GM12878 (cell line): ENCODE data around the gene MTA3. TPM values are rescaled to one million over a fixed set of nuclear protein-coding genes. Genes with fewer than 3 reads are reported as not detected.

ENCODE experiments used
- ATAC-seq: fragments of 200-7000 bp; cut with Tn5 transposase; 3 replicates; pipeline ENCODE4 v1.9.1; 2020; ENCODE audit warnings: mild to moderate bottlenecking, moderate library complexity
- BruUV-seq: library from RNA; stranded (reverse); fragments of 400-500 nt; replicated peaks from 2 replicates; lab custom pipeline; 2021; lab: Mats Ljungman, UMichigan
- CTCF ChIA-PET: fragments of 300-600 bp; sonication (Branson Sonifier 250); formaldehyde crosslinking; extraction: SDS; loops from one replicate; lab custom pipeline; 2021; ENCODE audit warnings: inconsistent platforms; lab: Yijun Ruan, JAX
- POLR2A ChIA-PET: fragments of 350-600 bp; formaldehyde crosslinking; extraction: SDS; loops from one replicate; lab custom pipeline; 2021; ENCODE audit warnings: inconsistent platforms; lab: Charles Lee
- RAD21 ChIA-PET: fragments of 300-600 bp; sonication (Branson Sonifier 250); formaldehyde crosslinking; loops from one replicate; lab custom pipeline; 2023; ENCODE audit warnings: antibody characterized with exemption; ENCODE audit not compliant: unreplicated experiment; lab: Charles Lee
- SMC1A ChIA-PET: fragments of 300-600 bp; sonication (Branson Sonifier 250); formaldehyde crosslinking; loops from one replicate; lab custom pipeline; 2023; ENCODE audit not compliant: unreplicated experiment, uncharacterized antibody; lab: Charles Lee
- DNase-seq: peaks from one replicate; pipeline ENCODE4 v3.0.0-alpha.2; 2011; ENCODE audit warnings: low read depth, low spot score
- FAIRE-seq: peaks from 3 replicates; lab custom pipeline; 2011; peaks lifted over from hg19 to GRCh38; lab: Jason Lieb, UNC
- H2AFZ ChIP-seq: 2 replicates; pipeline ENCODE4 v1.6.0; 2011; ENCODE audit warnings: low read depth, low read length, control low read depth; ENCODE audit not compliant: control insufficient read depth
- H3K27ac ChIP-seq: 2 replicates; pipeline ENCODE4 v1.5.1; 2011; ENCODE audit warnings: control low read depth; ENCODE audit not compliant: control insufficient read depth, insufficient read depth
- H3K27me3 ChIP-seq, 2 experiments: replicated peaks in 1 of 2; 2 replicates each; pipeline versions ENCODE4 v1.6.0 to v1.6.1; 2011; ENCODE audit warnings: low read length in 1 of 2; ENCODE audit not compliant: control insufficient read depth in 2 of 2, insufficient read depth in 2 of 2
- H3K36me3 ChIP-seq, 2 experiments: 2 replicates each; pipeline ENCODE4 v1.5.1; 2011; ENCODE audit warnings: low read length in 1 of 2; ENCODE audit not compliant: control insufficient read depth in 2 of 2, insufficient read depth in 2 of 2
- H3K4me1 ChIP-seq: 2 replicates; pipeline ENCODE4 v1.6.1; 2011; ENCODE audit warnings: mild to moderate bottlenecking, low read length, moderate library complexity, mixed read lengths; ENCODE audit not compliant: control insufficient read depth, insufficient read depth
- H3K4me2 ChIP-seq: 2 replicates; pipeline ENCODE4 v1.6.0; 2011; ENCODE audit warnings: control low read depth; ENCODE audit not compliant: control insufficient read depth, insufficient read depth
- H3K4me3 ChIP-seq: fragments of 200-600 bp; sonication (generic); 2 replicates; pipeline ENCODE4 v1.5.1; 2016
- H3K79me2 ChIP-seq: 2 replicates; pipeline ENCODE4 v1.6.0; 2011; ENCODE audit warnings: low read length; ENCODE audit not compliant: control insufficient read depth, insufficient read depth
- H3K9ac ChIP-seq: 2 replicates; pipeline ENCODE4 v1.8.0; 2011; ENCODE audit warnings: low read length, control low read depth, mixed read lengths; ENCODE audit not compliant: control insufficient read depth, insufficient read depth
- H3K9me3 ChIP-seq: replicated peaks from 3 replicates; pipeline ENCODE4 v1.5.1; 2011; ENCODE audit warnings: mild to moderate bottlenecking, low read length; ENCODE audit not compliant: control insufficient read depth, insufficient read depth
- H4K20me1 ChIP-seq: 2 replicates; pipeline ENCODE4 v1.6.0; 2011; ENCODE audit not compliant: control insufficient read depth, insufficient read depth
- ASH2L ChIP-seq: fragments of 300-600, 200-600 bp; sonication (generic); IDR thresholded peaks from 2 replicates; pipeline ENCODE4 v1.6.1; 2017; ENCODE audit warnings: low read depth, mild to moderate bottlenecking, borderline replicate concordance
- DPF2 ChIP-seq: fragments of 450-650 bp; IDR thresholded peaks from 2 replicates; pipeline ENCODE4 v1.6.1; 2017; ENCODE audit warnings: mild to moderate bottlenecking
- PBX3 ChIP-seq: IDR thresholded peaks from 2 replicates; pipeline ENCODE4 v1.6.1; 2011; ENCODE audit warnings: mild to moderate bottlenecking, low read depth, low read length, moderate library complexity; ENCODE audit not compliant: insufficient replicate concordance
- SUZ12 ChIP-seq: fragments of 200-600 bp; sonication (generic); IDR thresholded peaks from one replicate; pipeline ENCODE4 v1.6.1; 2018; ENCODE audit warnings: antibody characterized with exemption, mild to moderate bottlenecking; ENCODE audit not compliant: unreplicated experiment
- WGBS: methylation state at CpG from one replicate; pipeline ENCODE4 v1.1.6; 2016; ENCODE audit warnings: low lambda C conversion rate; ENCODE audit not compliant: insufficient replicate concordance, insufficient coverage; ENCODE audit errors: missing lambda C conversion rate; 5-methylcytosine and 5-hydroxymethylcytosine counted together
- in situ Hi-C: fragments of 300-500 bp; cut with MboI; formaldehyde crosslinking; loops from 9 replicates; pipeline ENCODE4 v1.14.3; 2018; ENCODE audit warnings: mixed read lengths
- intact Hi-C: fragments of 100-400 bp; cut with micrococcal nuclease; formaldehyde crosslinking; loops from one replicate; pipeline ENCODE4 v1.14.2; 2022; ENCODE audit not compliant: unreplicated experiment
- polyA plus RNA-seq, 11 experiments: library from polyadenylated mRNA; depleted of rRNA in 4 of 11; unstranded in 6 of 11; stranded (reverse) in 5 of 11; fragments of >200 nt; fragmentation: Nextera tagmentation in 4 of 11; fragmentation: Illumina TruSeq in 1 of 11; extraction: Ambion mirVana in 4 of 11; extraction: Trizol in 1 of 11; gene quantifications; 1 replicate in 1 of 11; 2 replicates in 10 of 11; pipeline versions ENCODE4 v1.2.1 to v1.2.3, GENCODE V29; 2011 to 2016; ENCODE audit warnings: inconsistent platforms in 2 of 11, missing spikeins in 2 of 11, low read depth in 1 of 11
- total RNA-seq, 4 experiments: library from RNA; depleted of rRNA in 3 of 4; stranded (reverse); fragments of >200 nt in 3 of 4; fragmentation: Illumina TruSeq in 1 of 4; extraction: Trizol in 1 of 4; gene quantifications; 2 replicates each; pipeline versions ENCODE4 v1.2.1 to v1.2.3, GENCODE V29; 2013 to 2021

Gene MTA3
- total and polyA plus RNA-seq, 10 of the 15 experiments (the other 5 are each of a cell fraction or from before 2014, with no cell fraction given), result 17.6 to 45.5 (median 26.5) TPM

DNA sequence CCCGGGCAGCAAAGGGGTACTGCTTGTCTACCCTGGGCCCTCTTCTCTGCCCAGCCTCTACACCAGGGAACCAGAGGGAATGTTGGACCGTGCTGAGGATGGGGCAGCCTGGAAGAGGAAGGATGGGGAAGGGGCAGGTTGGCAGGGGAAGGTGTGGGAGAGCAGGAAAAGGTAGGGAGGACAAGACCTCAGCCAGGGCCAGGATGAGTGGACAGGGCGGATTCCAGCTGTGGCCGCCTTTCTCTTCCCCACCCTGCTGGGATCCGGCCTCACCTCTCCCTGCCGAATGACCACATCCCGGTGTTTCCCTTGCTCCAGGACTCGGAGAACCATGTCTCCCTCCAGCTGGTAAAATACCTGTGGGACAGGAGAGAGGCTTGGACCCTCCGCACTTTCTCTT, 215.1 kb downstream of the MTA3 start:
- Histone ChIP-seq H3K79me2 (no peaks in the 10 kb centered on the region), H3K27me3 (no peaks in the 10 kb centered on the region), H3K4me1 (peaks cover 7% of the 10 kb centered on the region), H3K9me3 (no peaks in the 10 kb centered on the region; the same call in 2 of the 3 replicates), H3K36me3 (no peaks in the 10 kb centered on the region), H3K9ac (no peak overlapping the region), H2AFZ (no peak overlapping the region), H3K27ac (no peak overlapping the region), H4K20me1 (no peaks in the 10 kb centered on the region), H3K4me2 (no peak overlapping the region), H3K4me3 (no peak overlapping the region)
- ATAC-seq, result no peak
- in situ Hi-C loops (no loop called here), intact Hi-C loops (no loop called here)
- POLR2A ChIA-PET, result no interaction called here
- no peak for DNase-seq
- BruUV-seq, result no TSS peak
- SMC1A ChIA-PET, result interaction anchor here (2.3 kb wide), 1 partner anchor 8 kb away, joined by 7 read pairs; no protein-coding TSS in a partner anchor
- TF ChIP-seq PBX3, result no peak
- RAD21 ChIA-PET, result no interaction called here
- FAIRE-seq, result no peak
- WGBS, result 83% methylated on average over 9 of the region's 9 CpGs
- CTCF ChIA-PET, result interaction anchor here (0.6 to 1.1 kb wide), 2 partner anchors 9 to 759 kb away, joined by 3 read pairs; no protein-coding TSS in a partner anchor

DNA sequence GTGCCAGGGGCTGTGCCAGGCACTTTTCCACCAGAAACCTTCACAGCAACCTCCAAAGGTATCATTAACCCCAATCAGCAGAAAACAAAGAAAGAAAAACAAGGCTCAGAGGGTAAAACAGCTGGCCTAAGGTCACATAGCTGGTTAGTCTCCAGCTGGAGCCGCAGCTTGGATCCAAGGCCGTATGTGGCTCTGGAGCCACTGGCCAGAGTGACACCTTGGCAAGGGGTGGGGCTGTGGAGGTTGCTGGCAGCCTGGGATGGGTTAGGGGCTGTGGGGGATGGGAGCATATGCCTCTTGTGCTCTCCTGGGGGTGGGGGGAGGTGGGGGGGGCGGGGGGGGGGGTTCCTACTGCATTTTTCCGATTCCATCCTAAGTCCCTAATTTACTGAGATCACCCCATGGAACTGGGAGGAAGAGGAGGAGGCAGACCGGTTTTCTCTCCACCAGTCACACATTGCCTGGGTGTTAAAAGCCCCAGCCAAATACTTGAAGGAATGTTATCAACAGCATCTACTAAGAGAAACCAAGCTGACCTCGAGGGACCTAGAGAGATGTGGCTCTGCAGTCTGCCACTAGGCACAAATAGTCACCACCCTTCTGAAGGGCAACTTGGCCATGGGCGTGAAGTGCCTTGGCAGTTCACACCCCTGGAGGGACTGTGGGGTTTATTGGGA, 215.9 kb downstream of the MTA3 start:
- H3K4me1 ChIP-seq, result peaks cover 7% of the 10 kb centered on the region
- CTCF ChIA-PET, result interaction anchor here (0.7 to 1.0 kb wide), 2 partner anchors 8 to 10 kb away, joined by 4 read pairs; no protein-coding TSS in a partner anchor
- no TSS peak for BruUV-seq
- TF ChIP-seq DPF2 (no peak), SUZ12 (no peak), ASH2L (no peak)
- TF ChIP-seq, all 136 proteins: peak for 0
- Histone ChIP-seq H3K27ac (no peak overlapping the region), H3K27me3 (no peaks in the 10 kb centered on the region), H3K36me3 (no peaks in the 10 kb centered on the region; a peak in 1 of 4 replicates), H3K4me3 (no peak overlapping the region), H2AFZ (no peak overlapping the region), H3K4me2 (no peak overlapping the region), H3K9ac (no peak overlapping the region), H3K79me2 (no peaks in the 10 kb centered on the region), H4K20me1 (no peaks in the 10 kb centered on the region), H3K9me3 (no peaks in the 10 kb centered on the region)
- intact Hi-C loops, result no loop called here
- ChIA-PET POLR2A (interaction anchor here (0.5 to 0.7 kb wide), 2 partner anchors 7 to 9 kb away, joined by 4 to 5 read pairs; no protein-coding TSS in a partner anchor), RAD21 (interaction anchor here (2.5 kb wide), 1 partner anchor 10 kb away, joined by 6 read pairs; no protein-coding TSS in a partner anchor), SMC1A (interaction anchor here (1.1 to 2.3 kb wide), 2 partner anchors 9 to 10 kb away, joined by 4 to 7 read pairs; no protein-coding TSS in a partner anchor)
- WGBS, result 80% methylated on average over 5 of the region's 7 CpGs
- FAIRE-seq, result no peak
- no peak for ATAC-seq
- in situ Hi-C loops, result no loop called here
- DNase-seq, result no peak
